Esophagus squamous epithelium (tissue), 5 donors: ENCODE results near the gene DGKB. TPM values are rescaled to one million over a fixed set of nuclear protein-coding genes. Genes with fewer than 3 reads are reported as not detected.

ENCODE experiments used
- DNase-seq: peaks from one replicate; lab custom pipeline; 2025; lab: John Stamatoyannopoulos, UW
- H3K27ac ChIP-seq, 4 donors: fragments of 200-600 bp; sonication (generic); one replicate each; pipeline ENCODE4 v1.5.1; 2016 to 2019; ENCODE audit warnings: mild to moderate bottlenecking in 1 of 4
- H3K27me3 ChIP-seq, 4 donors: fragments of 200-600 bp; sonication (generic); 1 replicate in 3 of 4; 2 replicates in 1 of 4; pipeline versions ENCODE4 v1.5.1 to v1.6.0; 2017 to 2021; ENCODE audit warnings: antibody characterized with exemption in 1 of 4
- H3K36me3 ChIP-seq, 3 donors: fragments of 200-600 bp; sonication (generic); one replicate each; pipeline ENCODE4 v1.5.1; 2016 to 2019
- H3K4me1 ChIP-seq, 3 donors: fragments of 200-600 bp; sonication (generic); one replicate each; pipeline ENCODE4 v1.5.1; 2017 to 2019
- H3K4me3 ChIP-seq, 4 donors: fragments of 200-600 bp; sonication (generic); 1 replicate in 3 of 4; 2 replicates in 1 of 4; pipeline ENCODE4 v1.5.1; 2016 to 2019; ENCODE audit warnings: mild to moderate bottlenecking in 2 of 4, moderate library complexity in 1 of 4
- H3K9me3 ChIP-seq, 3 donors: fragments of 200-600 bp; sonication (generic); one replicate each; pipeline ENCODE4 v1.5.1; 2016 to 2019
- CTCF ChIP-seq, 6 experiments: fragments of 450-650 bp in 4 of 6; fragments of 200-600 bp in 2 of 6; sonication (generic) in 2 of 6; IDR thresholded peaks; one replicate each; pipeline ENCODE4 v1.5.1; 2016 to 2019; ENCODE audit warnings: antibody characterized with exemption in 6 of 6, mild to moderate bottlenecking in 4 of 6, moderate library complexity in 4 of 6
- POLR2A ChIP-seq, 4 donors: fragments of 450-650 bp; IDR thresholded peaks; one replicate each; pipeline ENCODE4 v1.6.1; 2017; ENCODE audit warnings: antibody characterized with exemption in 4 of 4, mild to moderate bottlenecking in 4 of 4, moderate library complexity in 3 of 4
- WGBS, 2 donors: methylation state at CpG; one replicate each; pipeline ENCODE4 v1.1.5; 2018; 5-methylcytosine and 5-hydroxymethylcytosine counted together
- intact Hi-C: fragments of 100-400 bp; cut with DNase I; formaldehyde crosslinking; loops from one replicate; pipeline ENCODE4 v1.15.0; 2022
- total RNA-seq, 4 donors: library from RNA; depleted of rRNA; stranded (reverse); fragments of >200 nt; gene quantifications; one replicate each; pipeline ENCODE4 v1.1.0, GENCODE V29; 2016
- donor health status: DM: yes; HTN: yes; CAD: no.

DGKB gene
- total RNA-seq, 4 donors from 2014 or later: 0.09 to 1.1 (median 0.23) TPM; not detected in 1

- Histone ChIP-seq H3K36me3 (no peaks in the 10 kb centered on the region), H3K9me3 (no peaks in the 10 kb centered on the region), H3K4me3 (no peak overlapping the region), H3K27me3 (no peaks in the 10 kb centered on the region), H3K4me1 (no peaks in the 10 kb centered on the region), H3K27ac (no peak overlapping the region)
- 60 to 73% methylated on average over 8 of the region's 8 CpGs for WGBS, 2 donors
- intact Hi-C loops: no loop called here
- TF ChIP-seq POLR2A (IDR thresholded peaks at IDR 0.05): no peak
- no peak for TF ChIP-seq CTCF (IDR thresholded peaks at IDR 0.05)
- DNase-seq: no peak
Measured at GRCh38 chr7:14825912-14826311, 76.6 kb downstream of the DGKB start.

- H3K4me3 ChIP-seq: no peak overlapping the region
- H3K36me3 ChIP-seq: no peaks in the 10 kb centered on the region
- H3K9me3 ChIP-seq: no peaks in the 10 kb centered on the region
- intact Hi-C loops: no loop called here
- no peak for DNase-seq
- H3K4me1 ChIP-seq: no peaks in the 10 kb centered on the region
- H3K27me3 ChIP-seq: no peaks in the 10 kb centered on the region
- 38 to 58% methylated on average over 1 of the region's 1 CpG for WGBS, 2 donors
- no peak overlapping the region for H3K27ac ChIP-seq
- TF ChIP-seq POLR2A (IDR thresholded peaks at IDR 0.05): no peak
- TF ChIP-seq CTCF (IDR thresholded peaks at IDR 0.05): no peak
Measured at GRCh38 chr7:14822481-14822854, 80.1 kb downstream of the DGKB start.

GRCh38 chr7:14821757-14822480 is 80.6 kb downstream of the DGKB start:
- intact Hi-C loops: no loop called here
- no peak for DNase-seq
- H3K4me1 ChIP-seq: no peaks in the 10 kb centered on the region
- no peaks in the 10 kb centered on the region for H3K36me3 ChIP-seq
- TF ChIP-seq CTCF (IDR thresholded peaks at IDR 0.05) (no peak), POLR2A (IDR thresholded peaks at IDR 0.05) (no peak)
- no peaks in the 10 kb centered on the region for H3K9me3 ChIP-seq
- 27 to 47% methylated on average over 2 of the region's 2 CpGs for WGBS, 2 donors
- no peak overlapping the region for H3K27ac ChIP-seq
- no peak overlapping the region for H3K4me3 ChIP-seq
- no peaks in the 10 kb centered on the region for H3K27me3 ChIP-seq

GRCh38 chr7:14818871-14819270 is 83.7 kb downstream of the DGKB start:
- no peak for DNase-seq
- Histone ChIP-seq H3K4me3 (no peak overlapping the region), H3K9me3 (no peaks in the 10 kb centered on the region), H3K4me1 (no peaks in the 10 kb centered on the region), H3K27ac (no peak overlapping the region), H3K27me3 (no peaks in the 10 kb centered on the region), H3K36me3 (no peaks in the 10 kb centered on the region)
- WGBS, 2 donors: 60 to 65% methylated on average over 3 of the region's 3 CpGs
- TF ChIP-seq CTCF (IDR thresholded peaks at IDR 0.05): no peak
- no peak for TF ChIP-seq POLR2A (IDR thresholded peaks at IDR 0.05)
- intact Hi-C loops: no loop called here

- Histone ChIP-seq H3K27me3 (no peaks in the 10 kb centered on the region), H3K9me3 (no peaks in the 10 kb centered on the region), H3K27ac (no peak overlapping the region), H3K36me3 (no peaks in the 10 kb centered on the region), H3K4me3 (no peak overlapping the region), H3K4me1 (no peaks in the 10 kb centered on the region)
- intact Hi-C loops: no loop called here
- DNase-seq: no peak
- TF ChIP-seq POLR2A (IDR thresholded peaks at IDR 0.05) (no peak), CTCF (IDR thresholded peaks at IDR 0.05) (no peak)
- 51 to 53% methylated on average over 4 of the region's 4 CpGs for WGBS, 2 donors
Measured at GRCh38 chr7:14817829-14818614, 84.5 kb downstream of the DGKB start.
